ENCODE measurements around the gene SKA3.

DNA sequence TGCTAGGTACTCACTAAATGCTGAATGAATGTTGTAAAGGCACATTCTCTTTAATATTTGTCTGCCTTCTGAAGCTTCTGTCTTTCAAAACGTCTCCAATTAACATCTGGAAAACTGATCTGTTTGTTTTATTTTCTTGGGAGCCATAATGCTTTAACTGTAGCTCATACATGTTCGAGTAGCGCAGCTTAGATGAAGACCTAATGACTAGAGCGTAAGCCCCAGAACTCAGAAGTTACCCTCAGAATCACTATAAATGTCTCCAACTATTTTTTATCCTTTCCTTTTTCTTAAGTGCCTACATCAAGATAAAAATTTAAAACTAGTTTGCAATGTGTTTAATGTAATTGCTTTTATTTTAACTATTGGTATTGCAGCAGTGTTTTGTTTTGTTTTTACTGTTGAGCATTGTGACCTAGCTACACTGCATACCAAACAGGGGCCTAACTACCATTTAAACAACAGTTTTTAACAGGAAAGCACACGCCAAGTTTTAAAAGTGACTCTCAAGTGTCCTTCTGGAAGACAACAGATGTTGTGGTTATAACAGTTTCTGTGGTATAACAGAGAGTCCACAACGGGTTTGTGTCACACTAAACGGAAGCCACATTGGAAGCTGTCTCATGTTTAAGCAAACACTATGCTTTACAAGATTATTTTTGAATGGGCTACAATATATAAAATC is 42.1 kb upstream of the SKA3 start:
- TF ChIP-seq, protein P1, sequence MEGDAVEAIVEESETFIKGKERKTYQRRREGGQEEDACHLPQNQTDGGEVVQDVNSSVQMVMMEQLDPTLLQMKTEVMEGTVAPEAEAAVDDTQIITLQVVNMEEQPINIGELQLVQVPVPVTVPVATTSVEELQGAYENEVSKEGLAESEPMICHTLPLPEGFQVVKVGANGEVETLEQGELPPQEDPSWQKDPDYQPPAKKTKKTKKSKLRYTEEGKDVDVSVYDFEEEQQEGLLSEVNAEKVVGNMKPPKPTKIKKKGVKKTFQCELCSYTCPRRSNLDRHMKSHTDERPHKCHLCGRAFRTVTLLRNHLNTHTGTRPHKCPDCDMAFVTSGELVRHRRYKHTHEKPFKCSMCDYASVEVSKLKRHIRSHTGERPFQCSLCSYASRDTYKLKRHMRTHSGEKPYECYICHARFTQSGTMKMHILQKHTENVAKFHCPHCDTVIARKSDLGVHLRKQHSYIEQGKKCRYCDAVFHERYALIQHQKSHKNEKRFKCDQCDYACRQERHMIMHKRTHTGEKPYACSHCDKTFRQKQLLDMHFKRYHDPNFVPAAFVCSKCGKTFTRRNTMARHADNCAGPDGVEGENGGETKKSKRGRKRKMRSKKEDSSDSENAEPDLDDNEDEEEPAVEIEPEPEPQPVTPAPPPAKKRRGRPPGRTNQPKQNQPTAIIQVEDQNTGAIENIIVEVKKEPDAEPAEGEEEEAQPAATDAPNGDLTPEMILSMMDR (CRISPR knock-in tag; IDR thresholded peaks at IDR 0.05) = no peak
- TF ChIP-seq ZNF280B (CRISPR knock-in tag; IDR thresholded peaks at IDR 0.05; ENCODE audit: borderline replicate concordance) (no peak), POLR2AphosphoS5 (IDR thresholded peaks at IDR 0.05; ENCODE audit: low read depth, low read length) (no peak)
